ENCODE measurements around the gene CPSF3.
A peak's percentile ranks its signal among the peaks of the same experiment; 100 is the strongest.

Gene CPSF3

DNA sequence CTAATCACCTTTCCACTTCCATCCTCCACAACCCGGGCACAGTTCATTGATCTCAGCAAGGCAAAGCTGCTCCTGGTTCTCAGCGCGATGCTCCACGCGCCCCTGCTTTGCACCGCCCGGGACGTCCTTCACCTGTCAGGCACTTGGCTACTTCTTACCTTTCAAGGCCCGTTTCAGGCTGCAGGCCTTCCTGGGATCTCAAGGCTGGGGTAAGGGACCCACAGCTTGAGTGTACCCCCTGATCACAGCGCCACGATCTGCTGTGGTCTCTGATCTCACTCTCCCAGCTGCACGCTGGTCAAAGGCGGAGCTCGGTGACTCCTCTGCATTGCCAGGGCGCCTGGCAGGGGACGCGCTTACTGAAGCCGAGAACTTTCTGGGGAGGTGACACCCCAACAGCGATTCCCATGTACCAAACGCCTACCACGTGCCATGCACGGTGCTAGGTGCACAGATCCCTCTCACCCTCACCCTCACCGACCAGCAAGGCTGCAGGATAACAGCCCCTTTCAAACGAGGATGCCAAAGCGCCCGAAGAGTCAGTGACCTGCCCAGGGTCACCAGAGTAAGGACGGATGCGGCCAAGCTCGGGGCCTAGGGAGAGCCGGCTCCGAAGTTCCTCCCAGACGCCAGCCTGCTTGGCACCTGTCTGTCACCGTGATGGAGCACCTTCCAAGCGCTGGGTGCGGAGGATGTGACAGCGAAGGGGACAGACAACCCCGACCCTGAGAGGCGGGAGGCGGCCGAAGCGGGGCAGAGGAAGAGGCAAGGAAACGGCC, 944 bp upstream of the CPSF3 start:
- no peak for FAIRE-seq

DNA sequence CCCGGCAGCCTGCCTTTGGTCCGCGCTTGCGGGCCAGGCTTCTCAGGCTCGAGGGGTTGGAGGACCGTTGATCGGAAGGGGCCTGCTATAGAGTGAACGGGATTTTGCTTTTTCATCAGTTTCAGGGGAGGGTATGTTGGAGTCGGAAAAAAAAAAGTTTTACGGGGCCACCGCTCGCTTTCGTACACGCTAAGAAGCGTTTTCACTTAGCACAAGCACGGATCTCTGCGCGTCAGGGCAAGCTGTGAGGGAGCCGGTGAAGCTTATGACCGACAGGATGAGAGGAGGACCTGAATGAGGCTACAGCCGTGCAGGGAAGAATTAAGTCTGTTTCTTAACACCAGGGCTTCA, 443 bp downstream of the CPSF3 start:
- no peak for FAIRE-seq

DNA sequence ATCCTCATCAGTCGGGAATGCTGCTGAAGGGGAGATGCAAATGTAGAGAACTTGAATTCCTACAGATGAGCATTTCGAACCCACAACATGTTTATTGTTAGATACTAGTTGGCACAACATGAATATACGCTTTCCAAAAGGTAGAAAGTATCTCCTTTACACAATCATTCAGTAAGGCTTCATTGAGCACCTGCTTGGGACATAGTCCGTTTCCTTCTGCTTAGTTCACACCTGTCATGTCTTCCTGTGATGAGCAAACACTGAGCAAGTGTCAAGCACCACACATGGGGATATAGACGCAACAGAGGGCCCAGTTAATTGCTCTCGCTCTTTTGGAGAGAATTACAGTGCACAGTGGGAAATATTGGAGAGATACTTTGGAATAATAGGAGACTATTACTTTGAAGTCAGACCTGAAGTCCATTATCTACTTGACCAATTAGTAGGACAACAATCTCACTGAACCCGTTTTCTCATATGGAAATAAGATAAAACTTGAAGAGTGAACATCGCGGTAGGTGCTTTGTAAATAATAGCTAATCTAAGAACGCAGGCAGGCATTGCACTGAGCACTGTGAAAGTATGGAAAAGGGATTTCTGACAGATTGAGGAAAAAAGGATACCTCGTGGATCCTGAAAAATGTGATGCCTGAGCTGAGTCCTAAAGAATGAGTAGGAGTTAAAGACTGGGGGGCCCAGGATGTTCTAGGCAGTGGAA, 1.2 kb downstream of the CPSF3 start:
- no peak for FAIRE-seq

DNA sequence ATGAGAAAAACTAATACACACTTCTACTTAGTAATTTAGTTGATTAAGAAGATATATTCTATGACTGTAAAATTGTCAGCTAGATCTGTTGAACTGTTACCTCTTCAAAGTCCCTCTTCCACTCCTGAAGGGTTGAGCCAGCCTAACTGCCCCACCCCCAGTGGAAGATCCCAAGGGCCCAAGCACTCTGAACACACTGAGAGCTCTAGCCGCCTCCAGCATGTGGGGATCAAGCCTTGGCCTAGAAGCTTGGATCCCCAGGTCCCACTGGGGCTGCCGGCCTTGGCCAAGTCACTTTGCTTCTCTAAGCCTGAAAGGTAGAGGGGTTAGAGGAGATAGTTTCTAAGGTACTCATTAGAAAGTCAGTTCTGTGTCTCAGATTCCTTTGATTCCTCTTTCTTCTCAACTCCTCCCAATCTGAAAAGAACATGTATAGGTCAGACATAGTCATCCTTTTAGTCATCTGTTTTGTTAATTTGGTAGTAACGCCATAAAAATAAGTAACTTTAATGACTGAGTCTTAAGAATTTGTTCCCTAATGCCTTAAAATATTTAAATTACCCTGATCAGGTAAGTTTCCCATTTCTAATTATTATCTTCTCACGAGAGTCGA, 5.6 kb downstream of the CPSF3 start:
- FAIRE-seq = no peak

DNA sequence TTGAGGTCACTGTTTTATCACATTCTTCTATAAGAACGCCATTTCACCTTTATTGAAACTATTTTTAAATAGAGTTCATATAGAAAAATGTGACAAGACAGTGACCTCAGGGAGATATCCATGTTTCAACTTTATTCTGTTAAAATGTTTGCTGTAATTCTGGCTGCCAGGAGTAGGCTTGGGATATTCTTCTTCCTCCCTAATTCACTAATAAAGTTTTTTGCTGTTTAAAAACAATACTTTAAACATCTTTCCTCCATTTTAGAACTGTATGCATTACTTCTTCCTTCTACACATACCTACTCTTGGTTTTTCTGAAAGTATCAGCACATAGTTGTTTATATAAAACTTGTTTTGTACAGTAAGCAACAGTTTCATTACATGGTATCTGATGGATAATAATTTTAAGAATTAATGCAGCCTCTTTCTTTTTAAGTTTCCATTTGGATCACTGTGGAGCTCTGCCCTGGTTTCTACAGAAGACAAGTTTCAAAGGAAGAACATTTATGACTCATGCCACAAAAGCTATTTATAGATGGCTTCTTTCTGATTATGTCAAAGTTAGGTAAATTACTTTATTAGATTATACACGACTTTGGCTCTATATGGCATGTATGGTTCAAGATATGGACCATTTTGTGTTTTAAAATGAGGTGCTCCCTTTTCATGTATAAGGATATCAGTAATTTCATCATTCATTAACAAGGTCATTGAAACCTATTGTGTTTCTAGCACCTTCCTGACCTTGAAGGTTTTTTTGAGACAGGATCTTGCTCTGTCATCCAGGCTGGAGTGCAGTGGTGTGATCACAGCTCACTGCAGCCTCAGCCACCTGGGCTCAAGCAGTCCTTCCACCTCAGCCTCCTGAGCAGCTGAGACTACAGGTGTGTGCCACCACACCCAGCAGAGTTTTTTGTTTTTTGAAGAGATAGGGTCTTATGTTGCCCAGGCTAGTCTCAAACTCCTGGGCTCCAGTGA, 7.2 kb downstream of the CPSF3 start:
- FAIRE-seq = no peak

DNA sequence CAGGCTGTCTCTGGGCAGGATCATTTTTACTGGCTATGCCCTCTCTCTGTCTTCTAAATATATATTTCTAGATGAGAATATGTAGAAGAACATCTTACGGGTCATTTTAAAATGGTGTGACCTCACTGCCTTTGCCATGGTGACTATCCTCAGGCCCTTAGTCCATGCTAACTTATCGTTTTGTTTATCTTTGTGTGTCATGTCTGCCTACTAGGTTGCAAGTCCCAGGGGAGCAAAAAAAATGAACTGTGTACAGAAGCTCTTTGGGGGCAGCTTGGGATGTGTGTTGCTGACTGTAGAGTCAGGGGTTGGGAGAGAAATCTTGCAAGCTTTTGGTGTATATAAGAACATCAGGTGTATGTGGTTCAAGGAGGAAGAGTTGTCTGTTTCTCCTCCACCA, 11.0 kb downstream of the CPSF3 start:
- FAIRE-seq = no peak

DNA sequence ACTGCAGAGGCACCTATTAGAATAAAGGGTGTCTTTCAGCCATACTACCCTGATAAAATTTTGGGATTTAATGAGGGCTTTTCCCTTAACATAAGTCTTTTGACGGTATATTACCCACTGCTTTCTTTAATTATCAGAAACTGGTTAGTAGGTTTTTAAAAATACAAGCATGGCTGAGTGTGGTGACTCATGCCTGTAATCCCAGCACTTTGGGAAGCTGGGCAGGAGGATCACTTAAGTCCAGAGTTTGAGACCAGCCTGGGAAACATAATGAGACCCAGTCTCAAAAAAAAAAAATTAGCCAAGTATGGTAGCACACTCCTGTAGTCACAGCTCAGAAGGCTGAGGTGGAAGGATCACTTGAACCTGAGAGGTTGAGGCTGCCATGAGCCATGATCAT, 16.1 kb downstream of the CPSF3 start:
- FAIRE-seq = no peak

DNA sequence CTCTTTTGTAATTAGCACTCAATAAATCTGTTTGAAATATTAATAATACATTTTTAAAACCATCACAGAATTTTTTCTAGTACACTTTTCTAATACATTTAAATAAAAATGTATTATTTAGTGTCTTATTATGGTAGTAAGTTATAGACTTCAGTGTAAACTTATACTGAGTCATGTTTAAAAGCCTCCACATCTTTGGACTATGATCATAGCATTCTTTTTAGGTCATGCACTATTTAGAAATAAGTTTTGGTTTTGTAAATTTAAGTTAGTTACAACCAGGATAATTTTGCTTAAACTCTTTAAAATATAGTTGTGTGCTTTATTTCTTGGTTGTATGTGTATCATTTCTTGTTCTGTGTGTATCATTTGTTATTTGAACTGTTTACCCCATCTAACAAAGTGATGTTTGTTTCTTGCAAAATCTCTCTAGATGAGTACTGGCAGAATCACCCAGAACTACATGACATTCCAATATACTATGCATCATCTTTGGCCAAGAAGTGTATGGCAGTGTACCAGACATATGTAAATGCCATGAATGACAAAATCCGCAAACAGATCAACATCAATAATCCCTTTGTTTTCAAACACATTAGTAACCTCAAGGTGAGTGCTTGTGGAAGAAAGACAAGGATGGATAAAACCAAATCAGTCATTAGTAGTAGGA, 16.7 kb downstream of the CPSF3 start:
- peak; percentile 60 for FAIRE-seq

DNA sequence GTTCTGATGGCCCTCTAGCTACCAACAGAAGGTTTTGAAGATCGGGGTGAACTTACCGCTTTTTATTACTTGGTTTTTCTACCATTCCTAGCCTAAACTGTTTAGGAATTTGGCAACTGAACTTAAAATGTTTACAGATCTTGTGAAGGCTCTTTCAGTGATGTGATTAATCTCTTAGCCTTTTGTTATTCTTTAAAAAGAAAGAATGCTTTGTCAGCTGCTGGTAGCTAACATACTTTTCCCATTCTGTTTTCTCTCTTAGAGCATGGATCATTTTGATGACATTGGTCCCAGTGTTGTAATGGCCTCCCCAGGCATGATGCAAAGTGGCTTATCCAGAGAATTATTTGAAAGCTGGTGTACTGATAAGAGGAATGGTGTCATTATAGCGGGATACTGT, 18.1 kb downstream of the CPSF3 start:
- FAIRE-seq = no peak

DNA sequence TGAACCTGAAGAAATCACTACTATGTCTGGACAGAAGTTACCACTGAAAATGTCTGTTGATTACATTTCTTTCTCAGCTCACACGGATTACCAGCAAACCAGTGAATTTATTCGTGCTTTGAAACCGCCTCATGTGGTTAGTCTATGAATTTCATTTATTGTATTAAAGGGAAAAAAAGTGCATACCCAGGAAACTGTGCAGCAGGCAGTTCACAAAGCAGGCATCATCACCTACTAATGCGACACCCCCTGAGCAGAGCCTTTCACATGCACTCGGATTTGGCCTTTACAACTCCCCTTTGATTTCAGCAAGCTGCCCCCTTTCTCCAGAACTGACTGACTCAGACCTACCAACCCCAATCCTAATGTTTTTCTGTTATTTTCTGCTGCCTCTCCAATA, 20.1 kb downstream of the CPSF3 start:
- FAIRE-seq = no peak

DNA sequence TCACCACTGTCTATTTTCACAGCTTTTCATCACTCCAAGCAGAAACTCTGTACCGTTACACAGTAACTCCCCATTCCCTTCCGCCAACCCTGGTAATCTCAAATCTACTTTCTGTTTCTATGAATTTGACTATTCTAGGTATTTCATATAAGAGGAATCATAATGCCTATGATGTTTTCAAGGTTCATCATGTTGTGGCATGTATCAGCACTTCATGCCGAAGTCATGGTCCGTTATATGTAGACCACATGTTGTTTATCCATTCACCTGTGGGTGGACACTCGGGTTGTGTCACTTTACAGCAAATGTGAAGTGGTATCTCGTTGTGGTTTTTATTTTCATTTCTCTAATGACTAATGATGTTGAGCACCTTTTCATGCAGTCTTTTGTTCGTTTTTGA, 21.6 kb downstream of the CPSF3 start:
- FAIRE-seq = no peak

DNA sequence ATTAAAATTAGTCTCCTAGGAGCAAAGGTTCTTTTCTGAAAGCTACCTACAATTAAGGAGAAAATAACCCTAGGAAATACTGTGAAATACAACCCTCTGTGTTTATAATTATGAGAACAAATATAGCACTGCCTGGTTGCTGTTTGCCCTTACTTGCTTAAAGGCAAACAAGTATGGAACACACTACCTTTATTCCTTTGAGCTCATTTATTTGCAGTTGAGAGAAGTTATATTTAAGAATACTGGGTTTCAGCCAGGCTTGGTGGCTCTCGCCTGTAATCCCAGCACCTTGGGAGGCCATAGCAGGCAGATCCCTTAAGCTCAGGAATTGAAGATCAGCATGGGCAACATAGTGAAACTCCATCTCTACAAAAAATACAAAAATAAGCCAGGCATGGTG, 27.8 kb downstream of the CPSF3 start:
- no peak for FAIRE-seq

DNA sequence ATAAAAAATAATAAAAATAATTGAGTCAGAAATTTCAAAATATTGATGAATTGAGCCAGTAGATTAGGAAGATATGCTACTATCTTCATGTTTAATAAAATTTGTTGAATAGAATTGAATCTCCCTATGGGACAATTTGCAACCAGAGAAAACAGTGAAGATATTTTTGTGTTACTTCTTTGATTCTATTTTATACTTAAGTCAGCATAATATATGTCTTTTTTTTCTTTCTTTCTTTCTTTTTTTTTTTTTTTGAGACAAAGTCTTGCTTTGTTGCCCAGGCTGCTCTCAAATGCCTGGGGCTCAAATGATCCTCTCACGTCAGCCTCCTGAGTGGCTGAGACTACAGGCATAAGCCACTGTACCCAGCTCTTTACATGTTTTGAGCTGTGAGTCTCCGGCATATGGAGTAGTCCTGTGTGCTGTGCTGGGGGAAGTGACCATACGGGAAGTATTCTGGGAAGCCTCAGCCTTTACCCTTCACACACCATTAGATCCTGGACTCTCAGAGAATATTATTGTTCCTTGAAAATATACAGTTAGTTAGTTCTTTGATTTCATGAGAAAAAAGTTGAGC, 37.1 kb downstream of the CPSF3 start:
- no peak for FAIRE-seq

DNA sequence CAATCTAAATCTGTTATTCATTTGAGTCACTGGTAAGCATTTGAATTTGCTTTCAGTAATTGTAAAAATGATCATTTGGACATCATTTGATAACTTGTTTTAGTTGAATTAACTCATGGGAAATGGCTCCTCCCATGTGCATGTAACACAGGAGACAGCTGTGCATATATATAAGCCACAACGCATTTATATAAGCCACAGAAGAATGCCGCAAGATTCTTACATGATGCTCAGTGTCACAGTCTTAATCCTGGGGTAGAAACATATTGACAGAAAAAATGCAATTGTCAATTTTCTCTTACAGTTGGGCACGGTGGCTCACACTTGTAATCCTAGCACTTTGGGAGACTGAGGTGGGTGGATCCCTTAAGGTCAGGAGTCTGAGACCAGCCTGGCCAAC, 37.6 kb downstream of the CPSF3 start:
- FAIRE-seq = no peak

DNA sequence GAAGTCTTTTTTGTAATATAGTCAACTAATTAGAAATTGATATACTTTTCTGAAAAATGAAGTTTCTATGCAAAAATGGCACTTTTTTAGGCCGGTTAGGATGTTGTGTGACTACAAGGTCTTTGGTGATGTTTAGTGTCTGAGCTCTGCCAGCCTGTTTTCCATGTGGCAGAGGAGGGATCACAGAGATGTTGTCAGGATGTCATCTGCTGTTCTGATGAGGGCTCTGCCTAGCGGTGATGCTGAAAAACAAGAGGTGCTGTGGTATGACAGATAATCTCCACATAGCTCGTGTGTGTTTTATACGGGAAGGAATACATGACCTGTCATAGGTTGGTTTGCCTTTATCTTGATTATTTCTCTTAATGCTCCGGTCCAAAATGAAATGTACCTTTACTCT, 38.9 kb downstream of the CPSF3 start:
- no peak for FAIRE-seq

DNA sequence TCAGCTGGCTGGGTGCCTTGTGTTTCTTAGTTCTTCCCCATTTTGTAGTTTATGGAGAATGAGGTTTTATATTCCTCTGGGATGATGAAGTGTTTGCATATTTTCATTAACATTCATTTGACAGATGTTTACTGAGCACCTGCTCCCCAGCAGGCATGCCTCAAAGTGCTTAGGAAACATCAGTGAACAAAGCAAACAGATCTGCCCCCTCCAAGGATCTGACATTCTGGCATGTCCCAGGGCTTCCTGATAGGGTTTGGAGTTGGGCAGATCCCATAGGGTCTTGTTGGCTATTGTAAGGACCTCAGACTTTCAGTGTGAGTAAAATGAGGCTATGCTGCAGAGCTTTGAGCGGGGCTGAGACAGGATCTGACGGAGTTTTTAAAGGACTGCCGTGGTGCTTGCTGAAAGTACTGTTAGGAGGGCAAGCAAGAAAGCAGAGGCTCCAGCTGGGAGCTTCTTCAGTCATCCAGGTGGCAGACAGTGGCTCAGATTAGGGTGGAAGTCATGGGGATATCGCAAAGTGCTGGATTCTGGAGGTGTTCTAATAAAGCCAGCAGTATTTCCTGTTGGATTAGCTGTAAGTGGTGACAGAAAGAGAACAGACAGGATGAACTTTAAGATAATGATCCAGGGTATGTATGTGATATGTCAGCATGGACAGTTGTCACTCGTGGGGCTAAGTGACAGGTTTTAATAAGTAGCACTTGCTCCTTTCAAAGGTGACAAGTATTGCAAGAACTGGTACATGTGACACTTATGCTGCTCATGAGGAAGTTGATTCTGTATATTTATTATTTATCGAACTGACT, 39.6 kb downstream of the CPSF3 start:
- no peak for FAIRE-seq

DNA sequence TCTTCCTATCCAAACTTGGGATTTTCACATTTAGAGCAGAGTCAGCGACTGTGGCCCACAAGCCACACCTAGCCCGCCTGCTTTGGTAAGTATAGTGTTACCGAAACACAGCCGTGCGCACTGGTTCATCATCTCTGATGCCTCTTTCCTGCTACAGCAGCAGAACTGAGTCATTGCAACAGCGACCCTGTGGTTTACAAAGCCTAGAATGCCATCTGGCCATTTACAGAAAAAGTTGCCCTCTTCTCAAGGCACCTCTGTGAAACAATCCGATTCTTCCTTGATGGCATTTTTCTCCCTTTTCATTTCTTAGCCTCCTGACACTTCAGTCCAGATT, 40.2 kb downstream of the CPSF3 start:
- FAIRE-seq = no peak

DNA sequence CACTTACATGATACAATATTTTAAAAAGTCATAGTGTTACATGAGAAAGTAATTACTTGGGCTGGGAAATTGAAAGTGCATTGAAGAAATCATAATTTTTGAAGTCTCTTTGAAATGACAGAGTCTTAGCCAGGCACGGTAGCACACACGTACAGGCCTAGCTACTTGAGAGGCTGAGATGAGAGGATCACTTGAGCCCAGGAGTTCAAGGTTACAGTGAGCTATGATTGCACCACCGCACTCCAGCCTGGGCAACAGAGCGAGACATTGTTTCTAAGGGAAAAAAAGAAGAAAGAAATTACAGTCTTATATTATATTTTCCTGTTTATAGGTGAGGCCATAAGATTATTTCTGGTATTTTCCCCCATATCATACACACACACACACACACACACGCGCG, 41.7 kb downstream of the CPSF3 start:
- FAIRE-seq = no peak

DNA sequence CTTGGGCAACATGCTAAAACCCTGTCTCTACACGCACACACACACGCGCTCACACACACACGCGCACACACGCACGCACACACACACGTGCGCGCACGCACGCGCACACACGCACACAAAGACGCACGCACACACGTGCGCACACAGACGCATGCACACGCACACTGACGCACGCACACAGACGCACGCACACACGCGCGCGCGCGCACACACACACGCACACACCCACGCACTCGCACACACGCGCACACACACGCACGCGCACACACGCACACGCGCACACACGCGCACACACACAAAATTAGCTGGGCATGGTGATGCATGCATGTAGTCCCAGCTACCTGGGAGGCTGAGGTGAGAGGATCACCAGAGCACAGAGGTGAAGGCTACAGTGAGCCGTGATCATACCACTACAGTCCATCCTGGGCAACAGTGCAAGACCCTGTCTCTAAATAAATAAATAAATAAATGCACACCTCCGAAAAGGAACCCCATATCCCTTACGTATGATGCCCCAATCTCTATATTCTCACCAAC, 42.8 kb downstream of the CPSF3 start:
- no peak for FAIRE-seq

DNA sequence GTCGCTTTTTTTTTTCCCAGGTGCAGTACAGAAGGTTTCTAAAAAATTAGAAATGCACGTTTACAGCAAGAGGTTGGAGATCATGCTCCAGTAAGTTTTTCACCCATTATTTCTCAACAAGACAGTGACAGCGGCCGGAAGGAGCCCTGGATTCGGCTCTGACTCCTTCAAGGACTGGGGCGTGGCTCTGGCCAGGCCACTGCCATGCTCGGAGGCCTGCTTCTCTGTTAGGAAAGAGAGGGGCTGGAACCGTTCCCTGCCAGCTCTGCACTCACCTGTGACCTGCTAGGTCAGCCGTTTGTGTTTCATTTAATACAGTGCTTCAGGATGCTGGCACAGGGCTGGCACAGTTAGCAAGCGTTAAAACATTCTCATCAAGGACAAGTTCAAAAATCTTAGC, 44.2 kb downstream of the CPSF3 start:
- no peak for FAIRE-seq

DNA sequence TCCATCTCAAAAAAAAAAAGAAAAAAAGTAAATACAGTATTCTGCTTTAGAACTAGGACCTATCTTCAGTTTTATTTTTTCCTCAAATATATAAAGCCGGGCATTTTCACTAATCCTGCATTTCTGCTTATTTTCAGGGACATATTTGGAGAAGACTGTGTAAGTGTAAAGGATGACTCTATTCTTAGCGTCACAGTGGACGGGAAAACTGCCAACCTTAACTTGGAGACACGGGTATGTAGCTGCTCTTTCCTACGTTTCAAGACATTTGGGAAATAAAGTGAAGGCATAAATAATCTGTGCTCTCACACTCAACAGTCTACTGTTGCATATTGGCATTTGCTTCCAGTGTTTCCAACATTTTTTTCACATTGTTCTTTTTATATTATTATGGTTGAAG, 47.8 kb downstream of the CPSF3 start:
- no peak for FAIRE-seq
